ENCODE data around the gene SYNGR1.
A peak's percentile ranks its signal among the peaks of the same experiment; 100 is the strongest.
"Not testable (repeated sequence)": the region's sequence is repeated elsewhere in the genome, so short reads cannot be mapped to it uniquely, and the experiment has no call there.

Gene SYNGR1

GRCh38 chr22:39411828-39412365 lies 62.1 kb downstream of the SYNGR1 start:
- DNase-seq = not testable (repeated sequence)

- DNase-seq = not testable (repeated sequence)
Measured at GRCh38 chr22:39413204-39413603, 63.4 kb downstream of the SYNGR1 start.

GRCh38 chr22:39414377-39414776 lies 64.6 kb downstream of the SYNGR1 start:
- DNase-seq = no peak

DNA sequence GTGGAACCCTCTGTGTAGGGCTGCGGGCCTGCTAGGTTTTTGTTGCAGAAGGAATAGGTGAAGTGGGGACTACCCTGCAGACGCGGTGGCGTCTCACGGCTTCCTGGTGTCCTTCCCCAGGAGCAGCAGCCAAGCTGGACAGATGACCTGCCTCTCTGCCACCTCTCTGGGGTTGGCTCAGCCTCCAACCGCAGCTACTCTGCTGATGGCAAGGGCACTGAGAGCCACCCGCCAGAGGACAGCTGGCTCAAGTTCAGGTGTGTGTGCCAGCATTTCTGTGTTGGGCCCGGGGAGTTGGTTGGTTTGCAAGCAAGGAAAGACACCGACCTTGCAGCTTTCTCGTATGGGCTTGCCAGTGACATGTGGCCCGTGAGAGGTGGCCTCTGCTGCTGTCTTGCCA lies 65.1 kb downstream of the SYNGR1 start:
- DNase-seq = peak; percentile 72

DNA sequence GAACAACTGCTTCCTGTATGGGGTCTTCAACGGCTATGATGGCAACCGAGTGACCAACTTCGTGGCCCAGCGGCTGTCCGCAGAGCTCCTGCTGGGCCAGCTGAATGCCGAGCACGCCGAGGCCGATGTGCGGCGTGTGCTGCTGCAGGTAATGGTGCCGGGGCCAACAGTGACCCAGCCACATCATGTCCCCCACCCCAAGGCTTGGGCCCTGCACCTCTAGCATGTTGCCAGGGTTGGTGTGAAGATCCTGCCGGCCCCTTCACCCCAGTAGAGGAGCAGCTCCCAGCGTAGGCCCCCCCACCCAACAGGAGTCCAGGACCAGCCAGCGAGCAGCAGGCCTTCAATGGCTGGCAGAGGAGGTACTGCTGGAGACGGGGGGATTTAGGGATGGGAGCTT lies 65.7 kb downstream of the SYNGR1 start:
- DNase-seq = no peak

GRCh38 chr22:39416319-39416718 lies 66.5 kb downstream of the SYNGR1 start:
- no peak for DNase-seq

DNA sequence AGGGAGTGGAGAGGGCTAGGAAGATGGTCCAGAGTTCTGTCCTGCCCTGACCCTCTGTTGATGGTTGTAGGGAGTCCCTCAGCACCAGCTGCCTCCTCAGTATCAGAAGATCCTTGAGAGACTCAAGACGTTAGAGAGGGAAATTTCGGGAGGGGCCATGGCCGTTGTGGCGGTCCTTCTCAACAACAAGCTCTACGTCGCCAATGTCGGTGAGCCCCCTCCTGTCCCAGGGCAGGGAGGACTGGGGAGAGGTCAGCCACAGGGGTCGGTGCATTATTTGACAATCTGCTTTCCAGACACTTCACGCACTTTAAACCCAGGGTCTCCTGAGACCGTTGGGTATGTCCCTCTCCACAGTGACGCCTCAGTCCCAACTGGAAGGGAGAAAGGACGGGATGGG lies 67.8 kb downstream of the SYNGR1 start:
- no peak for DNase-seq

- DNase-seq = no peak
Measured at GRCh38 chr22:39418696-39419095, 68.9 kb downstream of the SYNGR1 start.

DNA sequence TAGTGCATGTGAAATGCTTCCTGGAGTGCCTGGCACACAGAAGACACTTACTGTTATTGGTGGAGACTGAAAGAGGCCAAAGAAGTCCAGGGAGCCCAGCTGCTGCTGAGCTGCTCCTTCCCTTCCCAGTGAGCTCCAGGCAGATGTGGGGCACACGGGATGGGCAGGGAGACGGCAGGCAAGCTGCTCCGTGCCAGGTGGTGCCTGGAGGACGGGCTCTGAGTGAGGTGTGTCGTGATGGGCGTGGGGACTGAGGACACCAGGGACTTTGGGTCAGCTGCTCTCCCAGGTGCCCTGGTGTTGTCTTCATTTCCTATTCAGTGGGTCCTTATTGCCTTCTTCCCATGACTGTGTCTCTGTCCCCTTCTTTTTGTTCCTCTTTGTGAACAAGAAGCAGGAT lies 69.3 kb downstream of the SYNGR1 start:
- no peak for DNase-seq

DNA sequence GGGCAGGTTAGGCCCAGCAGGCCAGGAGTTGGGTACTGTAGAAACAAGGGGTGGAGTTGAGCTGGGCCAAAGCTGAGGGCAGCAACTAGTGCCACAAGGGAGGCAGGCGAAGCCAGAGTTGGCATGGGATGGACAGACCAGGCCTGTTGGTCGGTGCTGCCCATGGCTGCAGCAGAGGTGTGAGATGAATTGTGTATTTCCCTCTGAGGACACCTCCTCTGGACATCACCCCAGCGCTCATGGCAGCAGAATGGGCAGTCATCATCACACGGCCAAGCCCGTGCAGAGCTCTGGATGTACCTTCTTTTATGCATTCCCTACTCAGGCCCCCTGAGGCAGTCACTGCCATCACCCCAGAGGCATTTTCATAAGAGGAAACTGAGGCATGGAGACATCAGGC lies 70.1 kb downstream of the SYNGR1 start:
- DNase-seq = no peak

- DNase-seq = no peak
Measured at GRCh38 chr22:39421691-39422090, 71.9 kb downstream of the SYNGR1 start.

- no peak for DNase-seq
Measured at GRCh38 chr22:39422101-39422500, 72.3 kb downstream of the SYNGR1 start.

- no peak for DNase-seq
Measured at GRCh38 chr22:39422721-39423120, 72.9 kb downstream of the SYNGR1 start.

GRCh38 chr22:39423976-39424375 lies 74.2 kb downstream of the SYNGR1 start:
- DNase-seq = no peak

- no peak for DNase-seq
Measured at GRCh38 chr22:39426380-39427043, 76.7 kb downstream of the SYNGR1 start.

- no peak for DNase-seq
Measured at GRCh38 chr22:39427751-39428596, 78.2 kb downstream of the SYNGR1 start.

GRCh38 chr22:39428597-39429071 lies 78.8 kb downstream of the SYNGR1 start:
- no peak for DNase-seq

GRCh38 chr22:39429186-39429585 lies 79.4 kb downstream of the SYNGR1 start:
- no peak for DNase-seq

- DNase-seq = no peak
Measured at GRCh38 chr22:39429916-39430575, 80.3 kb downstream of the SYNGR1 start.

GRCh38 chr22:39430576-39431150 lies 80.9 kb downstream of the SYNGR1 start:
- no peak for DNase-seq

DNA sequence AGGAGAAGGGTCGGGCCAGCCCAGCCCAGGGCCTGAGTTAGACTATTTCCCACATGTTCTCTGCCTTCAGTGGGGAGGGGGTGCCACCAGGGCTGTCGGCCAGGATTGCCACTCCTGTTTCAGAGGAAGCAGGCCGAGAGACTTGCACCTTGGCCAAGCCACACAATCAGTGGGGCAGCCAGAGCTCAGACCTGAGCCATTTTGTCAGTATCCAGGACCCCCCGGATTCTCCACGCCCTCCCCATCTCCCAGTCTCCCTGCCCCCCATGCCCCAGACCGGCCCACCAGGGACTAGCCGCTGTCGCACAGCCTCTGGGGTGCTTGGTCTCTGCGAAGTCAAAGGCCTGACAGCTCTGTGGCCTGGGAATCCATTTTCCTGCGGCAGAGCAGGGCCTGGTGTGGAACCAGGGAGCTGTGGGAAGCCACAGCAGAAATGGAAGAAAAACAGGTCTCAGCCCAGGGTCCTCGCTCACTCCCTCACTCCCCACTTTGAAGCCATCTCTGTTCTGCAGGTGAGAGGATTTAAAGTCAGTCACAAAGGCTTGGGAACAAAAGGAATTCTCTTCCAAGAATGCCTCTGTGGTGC lies 81.5 kb downstream of the SYNGR1 start:
- no peak for DNase-seq

DNA sequence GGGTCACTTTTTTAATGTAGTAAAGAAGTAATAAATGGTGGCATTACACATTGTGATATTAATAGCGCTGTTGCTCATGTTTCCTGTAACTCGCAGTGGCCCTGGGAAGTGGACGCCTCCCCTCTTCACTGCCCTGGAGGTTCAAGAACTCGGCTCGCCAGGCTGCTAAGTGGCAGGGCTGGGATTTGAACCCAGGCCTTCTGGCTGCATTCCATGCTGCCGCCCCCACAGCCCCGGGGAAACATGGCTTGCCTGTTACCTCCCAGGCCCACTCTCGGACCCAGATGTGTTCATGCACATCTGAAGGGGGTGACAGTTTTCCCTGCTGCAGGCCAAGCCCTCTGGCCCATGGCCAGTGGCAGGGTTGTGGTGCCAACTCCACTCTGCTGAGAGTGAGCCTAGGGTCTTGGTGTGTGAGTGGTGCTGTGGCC lies 82.0 kb downstream of the SYNGR1 start:
- no peak for DNase-seq

- DNase-seq = no peak
Measured at GRCh38 chr22:39432361-39432811, 82.6 kb downstream of the SYNGR1 start.

Measured in NCI-H2029 treated with DMSO at 0.1 percent for 48 hours (cell line).